SIG-M5 treated with dmso at 0.1 percent for 504 hours (cell line): ENCODE data around the gene COL4A5.

ENCODE experiments used
- DNase-seq: peaks from one replicate; lab custom pipeline; 2025; ENCODE audit not compliant: unreplicated experiment; lab: John Stamatoyannopoulos, UW

Gene COL4A5

GRCh38 chrX:108640817-108641216 is 201.2 kb downstream of the COL4A5 start:
- DNase-seq = no peak

GRCh38 chrX:108641589-108642272 is 202.1 kb downstream of the COL4A5 start:
- no peak for DNase-seq

- no peak for DNase-seq
These were observed 202.6 kb downstream of the COL4A5 start for GRCh38 chrX:108642273-108642628.

- DNase-seq = no peak
These were observed 225.1 kb downstream of the COL4A5 start for GRCh38 chrX:108664701-108665100.

GRCh38 chrX:108666101-108666500 is 226.5 kb downstream of the COL4A5 start:
- DNase-seq = no peak

GRCh38 chrX:108671526-108671925 is 231.9 kb downstream of the COL4A5 start:
- no peak for DNase-seq

GRCh38 chrX:108696690-108697089 is 257.1 kb downstream of the COL4A5 start:
- DNase-seq = no peak

GRCh38 chrX:108699368-108699767 is 259.7 kb downstream of the COL4A5 start:
- DNase-seq = peak; percentile 7

GRCh38 chrX:108701633-108702032 is 262.0 kb downstream of the COL4A5 start:
- no peak for DNase-seq

- DNase-seq = no peak
These were observed 262.9 kb downstream of the COL4A5 start for GRCh38 chrX:108702530-108702929.

GRCh38 chrX:108704839-108705238 is 265.2 kb downstream of the COL4A5 start:
- DNase-seq = no peak

GRCh38 chrX:108712886-108713285 is 273.2 kb downstream of the COL4A5 start:
- no peak for DNase-seq

GRCh38 chrX:108722561-108722960 is 282.9 kb downstream of the COL4A5 start:
- DNase-seq = no peak

GRCh38 chrX:108726748-108727147 is 287.1 kb downstream of the COL4A5 start:
- no peak for DNase-seq

- DNase-seq = no peak
These were observed 291.5 kb downstream of the COL4A5 start for GRCh38 chrX:108731153-108731552.

GRCh38 chrX:108732630-108733321 is 293.1 kb downstream of the COL4A5 start:
- DNase-seq = no peak

GRCh38 chrX:108734426-108734825 is 294.8 kb downstream of the COL4A5 start:
- no peak for DNase-seq

GRCh38 chrX:108735091-108735678 is 295.5 kb downstream of the COL4A5 start:
- DNase-seq = no peak

- no peak for DNase-seq
These were observed 296.3 kb downstream of the COL4A5 start for GRCh38 chrX:108735679-108736508.

- no peak for DNase-seq
These were observed 297.2 kb downstream of the COL4A5 start, which contains the start of gene IRS4 for GRCh38 chrX:108736509-108737479. TSS of gene IRS4 (minus strand) at chrX:108736563.
